ENCODE data around the gene ARHGDIG.

DNA sequence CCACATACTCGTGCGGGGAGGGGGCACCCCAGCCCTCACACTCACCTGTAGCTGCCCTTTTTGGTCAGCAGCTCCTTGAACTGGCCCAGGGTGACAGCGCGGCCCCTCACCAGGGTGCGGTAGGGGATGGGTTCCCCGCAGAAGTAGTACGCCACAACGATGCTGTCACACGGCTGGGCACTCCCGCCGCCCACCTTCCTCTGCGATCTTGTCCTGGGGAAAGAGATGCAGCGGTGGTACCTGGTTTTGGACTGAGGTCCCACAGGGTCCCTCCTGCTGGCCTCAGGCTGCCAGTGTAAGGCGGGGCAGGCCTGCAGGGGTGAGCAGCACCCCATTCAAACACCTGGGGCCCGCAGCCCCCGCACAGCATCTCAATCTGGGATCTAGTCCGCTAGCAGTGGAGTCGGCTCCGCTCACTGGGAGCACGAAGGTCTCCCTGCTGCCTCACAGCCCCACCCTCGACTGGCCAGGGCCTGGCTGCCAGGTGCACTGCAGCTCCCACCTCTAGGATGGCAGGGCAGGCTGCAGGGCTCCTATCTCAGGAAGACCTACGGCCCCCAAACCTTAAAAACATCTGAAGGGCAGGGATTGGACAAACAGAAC lies 9.1 kb downstream of the ARHGDIG start:
- TF ChIP-seq, protein P1, sequence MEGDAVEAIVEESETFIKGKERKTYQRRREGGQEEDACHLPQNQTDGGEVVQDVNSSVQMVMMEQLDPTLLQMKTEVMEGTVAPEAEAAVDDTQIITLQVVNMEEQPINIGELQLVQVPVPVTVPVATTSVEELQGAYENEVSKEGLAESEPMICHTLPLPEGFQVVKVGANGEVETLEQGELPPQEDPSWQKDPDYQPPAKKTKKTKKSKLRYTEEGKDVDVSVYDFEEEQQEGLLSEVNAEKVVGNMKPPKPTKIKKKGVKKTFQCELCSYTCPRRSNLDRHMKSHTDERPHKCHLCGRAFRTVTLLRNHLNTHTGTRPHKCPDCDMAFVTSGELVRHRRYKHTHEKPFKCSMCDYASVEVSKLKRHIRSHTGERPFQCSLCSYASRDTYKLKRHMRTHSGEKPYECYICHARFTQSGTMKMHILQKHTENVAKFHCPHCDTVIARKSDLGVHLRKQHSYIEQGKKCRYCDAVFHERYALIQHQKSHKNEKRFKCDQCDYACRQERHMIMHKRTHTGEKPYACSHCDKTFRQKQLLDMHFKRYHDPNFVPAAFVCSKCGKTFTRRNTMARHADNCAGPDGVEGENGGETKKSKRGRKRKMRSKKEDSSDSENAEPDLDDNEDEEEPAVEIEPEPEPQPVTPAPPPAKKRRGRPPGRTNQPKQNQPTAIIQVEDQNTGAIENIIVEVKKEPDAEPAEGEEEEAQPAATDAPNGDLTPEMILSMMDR (IDR thresholded peaks at IDR 0.05), result no peak
- no peak for TF ChIP-seq POLR2A (IDR thresholded peaks at IDR 0.05)
